Caco-2 (cell line): ENCODE results near the gene OTOP1. TPM values are rescaled to one million over a fixed set of nuclear protein-coding genes. Genes with fewer than 3 reads are reported as not detected.
"Not testable (repeated sequence)": the region's sequence is repeated elsewhere in the genome, so short reads cannot be mapped to it uniquely, and the experiment has no call there.

Experiments
- BruUV-seq: library from RNA; stranded (reverse); fragments of 400-500 nt; replicated peaks from 2 replicates; lab custom pipeline; 2021; lab: Mats Ljungman, UMichigan
- CTCF ChIA-PET: fragments of 300-600 bp; sonication (Branson Sonifier 250); formaldehyde crosslinking; loops from one replicate; lab custom pipeline; 2022; ENCODE audit warnings: antibody characterized with exemption; lab: Charles Lee
- POLR2A ChIA-PET: fragments of 300-600 bp; sonication (Branson Sonifier 250); formaldehyde crosslinking; loops from one replicate; lab custom pipeline; 2022; ENCODE audit warnings: antibody characterized with exemption; lab: Charles Lee
- DNase-seq, 2 experiments: peaks; one replicate each; pipeline versions ENCODE4 v3.0.0 to v3.0.0-alpha.2; 2020 to 2022
- H3K27me3 ChIP-seq: replicated peaks from 2 replicates; pipeline ENCODE4 v1.6.0; 2011; ENCODE audit warnings: low read length; ENCODE audit not compliant: control insufficient read depth, insufficient read depth
- H3K36me3 ChIP-seq: 2 replicates; pipeline ENCODE4 v1.5.1; 2011; ENCODE audit warnings: low read length; ENCODE audit not compliant: control insufficient read depth, insufficient read depth
- H3K4me1 ChIP-seq: fragments of 250-450 bp; sonication (Bioruptor Pico); 2 replicates; pipeline ENCODE4 v1.5.1; 2020; ENCODE audit warnings: mild to moderate bottlenecking
- H3K4me3 ChIP-seq: 2 replicates; pipeline ENCODE4 v1.5.1; 2011; ENCODE audit warnings: low read depth, mild to moderate bottlenecking, control low read depth, low read length
- H3K9me3 ChIP-seq: fragments of 250-450 bp; sonication (Bioruptor Pico); 2 replicates; pipeline ENCODE4 v1.5.1; 2020; ENCODE audit warnings: mild to moderate bottlenecking, moderate library complexity
- H3K27ac Mint-ChIP-seq: one replicate; pipeline ENCODE4 v1.8.0; 2022; ENCODE audit warnings: mixed read lengths; ENCODE audit not compliant: unreplicated experiment
- H3K27me3 Mint-ChIP-seq: one replicate; pipeline ENCODE4 v1.8.0; 2022; ENCODE audit warnings: mixed read lengths; ENCODE audit not compliant: insufficient read depth, unreplicated experiment
- H3K36me3 Mint-ChIP-seq: one replicate; pipeline ENCODE4 v1.8.0; 2022; ENCODE audit warnings: mild to moderate bottlenecking, mixed read lengths; ENCODE audit not compliant: insufficient read depth, unreplicated experiment
- H3K4me1 Mint-ChIP-seq: one replicate; pipeline ENCODE4 v1.8.0; 2022; ENCODE audit warnings: low read depth, mixed read lengths; ENCODE audit not compliant: unreplicated experiment
- H3K4me3 Mint-ChIP-seq: one replicate; pipeline ENCODE4 v1.8.0; 2022; ENCODE audit warnings: mild to moderate bottlenecking, moderate library complexity, mixed read lengths; ENCODE audit not compliant: unreplicated experiment
- H3K9me3 Mint-ChIP-seq: one replicate; pipeline ENCODE4 v1.8.0; 2022; ENCODE audit warnings: mixed read lengths; ENCODE audit not compliant: unreplicated experiment
- CTCF ChIP-seq, 2 experiments: fragments of 200-600 bp in 1 of 2; IDR thresholded peaks; 1 replicate in 1 of 2; 2 replicates in 1 of 2; pipeline versions ENCODE4 v1.5.1 to v1.8.0; 2011 to 2022; ENCODE audit warnings: antibody characterized with exemption in 1 of 2, control low read depth in 1 of 2, inconsistent platforms in 1 of 2, low read depth in 1 of 2, low read length in 1 of 2, mild to moderate bottlenecking in 1 of 2, moderate library complexity in 1 of 2; ENCODE audit not compliant: insufficient read depth in 1 of 2, severe bottlenecking in 1 of 2, unreplicated experiment in 1 of 2
- intact Hi-C: fragments of 100-400 bp; cut with micrococcal nuclease; formaldehyde crosslinking; loops from one replicate; pipeline ENCODE4 v1.10.0; 2022; ENCODE audit not compliant: unreplicated experiment
- total RNA-seq: library from RNA; stranded (reverse); gene quantifications from 2 replicates; pipeline ENCODE4 v1.2.3, GENCODE V29; 2022

The OTOP1 gene
- total RNA-seq, 1 experiment from 2014 or later, result not detected

DNA sequence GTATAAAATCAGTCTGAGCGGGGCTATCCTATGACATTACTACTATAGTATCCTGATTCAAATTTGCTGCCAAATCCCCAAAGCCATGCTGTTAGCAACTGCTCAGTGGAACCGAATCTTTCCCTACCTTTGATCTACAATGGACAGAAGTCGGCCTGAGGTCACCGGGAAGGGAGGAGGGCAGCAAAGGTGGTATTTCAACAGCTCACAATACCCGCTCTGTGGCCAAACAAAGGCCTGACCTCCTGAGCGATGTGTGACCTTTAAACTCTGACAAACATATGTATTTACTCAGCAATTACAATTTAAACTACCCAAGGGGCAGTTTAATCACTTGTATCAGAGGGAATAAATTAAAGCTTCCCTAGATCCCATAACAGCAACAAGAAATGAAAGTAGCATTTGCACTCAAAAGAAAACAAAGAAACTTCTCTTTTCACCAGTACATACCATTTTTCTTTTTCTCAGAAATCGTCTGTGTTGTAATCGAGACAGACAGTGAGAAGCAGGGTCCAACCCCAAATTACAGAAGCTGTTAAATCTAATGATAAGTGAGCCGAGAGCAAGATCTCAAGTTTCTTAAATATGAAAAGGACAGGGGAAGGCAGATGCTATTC is 32.9 kb upstream of the OTOP1 start:
- H3K4me1 Mint-ChIP-seq, result peaks cover 6% of the 10 kb centered on the region
- no peaks in the 10 kb centered on the region for H3K36me3 Mint-ChIP-seq
- intact Hi-C loops, result loop anchor here (1.0 kb wide), 1 partner anchor 76 kb away; no protein-coding TSS in a partner anchor
- Histone ChIP-seq H3K36me3 (no peaks in the 10 kb centered on the region), H3K27me3 (no peaks in the 10 kb centered on the region), H3K4me3 (no peak overlapping the region), H3K9me3 (no peaks in the 10 kb centered on the region), H3K4me1 (peaks cover 15% of the 10 kb centered on the region)
- no peaks in the 10 kb centered on the region for H3K9me3 Mint-ChIP-seq
- ChIA-PET POLR2A (interaction anchor here (0.5 kb wide), 1 partner anchor 1724 kb away, joined by 5 read pairs; no protein-coding TSS in a partner anchor), CTCF (interaction anchor here (1.0 to 1.4 kb wide), 3 partner anchors 10 to 171 kb away, joined by 4 to 7 read pairs (median 6); no protein-coding TSS in a partner anchor)
- DNase-seq, result peak; percentile 59 to 65
- peak overlapping the region; percentile 44 for H3K4me3 Mint-ChIP-seq
- BruUV-seq, result no TSS peak
- no peak for TF ChIP-seq CTCF (IDR thresholded peaks at IDR 0.05; ENCODE audit: insufficient read depth in 1 of 2, low read depth in 1 of 2, low read length in 1 of 2, severe bottlenecking in 1 of 2, unreplicated experiment in 1 of 2)
- H3K27me3 Mint-ChIP-seq, result no peaks in the 10 kb centered on the region
- peak overlapping the region; percentile 32 for H3K27ac Mint-ChIP-seq

DNA sequence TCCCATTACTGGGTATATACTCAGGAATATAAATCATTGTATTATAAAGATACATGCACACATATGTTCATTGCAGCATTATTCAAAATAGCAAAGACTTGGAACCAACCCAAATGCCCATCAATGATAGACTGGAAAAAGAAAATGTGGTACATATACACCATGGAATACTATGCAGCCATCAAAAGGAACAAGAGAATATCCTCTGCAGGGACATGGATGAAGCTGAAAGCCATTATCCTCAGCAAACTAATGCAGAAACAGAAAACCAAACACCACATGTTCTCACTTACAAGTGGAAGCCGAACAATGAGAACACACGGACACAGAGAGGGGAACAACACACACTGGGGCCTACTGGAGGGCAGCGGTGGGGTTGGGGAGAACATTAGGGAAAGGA is 31.0 kb upstream of the OTOP1 start:
- CTCF ChIA-PET, DNase-seq, H3K4me1 Mint-ChIP-seq, H3K27me3 Mint-ChIP-seq, POLR2A ChIA-PET, H3K4me3 Mint-ChIP-seq, intact Hi-C loops, BruUV-seq, H3K36me3 Mint-ChIP-seq, H3K9me3 Mint-ChIP-seq, H3K27ac Mint-ChIP-seq, H3K9me3 ChIP-seq, H3K4me3 ChIP-seq, H3K36me3 ChIP-seq, H3K27me3 ChIP-seq: not testable (repeated sequence)
- peaks cover 15% of the 10 kb centered on the region for H3K4me1 ChIP-seq

DNA sequence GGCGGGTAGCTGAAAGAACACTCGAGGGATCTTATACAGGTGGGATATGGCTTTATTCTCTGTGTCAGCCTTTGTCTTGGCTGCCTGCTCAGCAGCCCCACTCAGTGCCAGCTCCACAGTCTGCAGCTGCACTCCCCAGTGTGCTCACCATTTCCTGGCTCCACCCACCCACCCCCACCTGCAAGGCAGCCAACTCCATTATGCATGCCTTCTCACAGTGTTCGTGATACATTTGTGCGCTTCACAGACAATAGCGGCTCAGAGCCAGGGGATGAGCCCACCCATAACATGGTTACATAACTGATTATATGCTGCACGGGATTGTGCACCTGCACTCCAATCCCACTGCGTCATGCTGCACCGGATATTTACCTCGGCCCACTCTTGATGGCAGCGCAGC is 30.1 kb upstream of the OTOP1 start:
- no peak for TF ChIP-seq CTCF (IDR thresholded peaks at IDR 0.05; ENCODE audit: insufficient read depth in 1 of 2, low read depth in 1 of 2, low read length in 1 of 2, severe bottlenecking in 1 of 2, unreplicated experiment in 1 of 2)
- no TSS peak for BruUV-seq
- Histone ChIP-seq H3K36me3 (no peaks in the 10 kb centered on the region), H3K4me1 (peaks cover 15% of the 10 kb centered on the region), H3K4me3 (no peak overlapping the region), H3K27me3 (no peaks in the 10 kb centered on the region), H3K9me3 (no peaks in the 10 kb centered on the region)
- Mint-ChIP-seq H3K9me3 (no peaks in the 10 kb centered on the region), H3K27ac (no peak overlapping the region), H3K4me3 (no peak overlapping the region), H3K36me3 (no peaks in the 10 kb centered on the region), H3K4me1 (peaks cover 6% of the 10 kb centered on the region), H3K27me3 (no peaks in the 10 kb centered on the region)
- ChIA-PET POLR2A (no interaction called here), CTCF (no interaction called here)
- intact Hi-C loops, result no loop called here
- no peak for DNase-seq
